ENCODE results near the gene MLH3. TPM values are rescaled to one million over a fixed set of nuclear protein-coding genes. Genes with fewer than 3 reads are reported as not detected.

The MLH3 gene
- total RNA-seq, 1 experiment from 2014 or later, result 18.3 TPM

GRCh38 chr14:74988993-74989392 lies 62.3 kb downstream of the MLH3 start:
- no peak for DNase-seq (ENCODE audit: extremely low read depth, low read depth)

DNA sequence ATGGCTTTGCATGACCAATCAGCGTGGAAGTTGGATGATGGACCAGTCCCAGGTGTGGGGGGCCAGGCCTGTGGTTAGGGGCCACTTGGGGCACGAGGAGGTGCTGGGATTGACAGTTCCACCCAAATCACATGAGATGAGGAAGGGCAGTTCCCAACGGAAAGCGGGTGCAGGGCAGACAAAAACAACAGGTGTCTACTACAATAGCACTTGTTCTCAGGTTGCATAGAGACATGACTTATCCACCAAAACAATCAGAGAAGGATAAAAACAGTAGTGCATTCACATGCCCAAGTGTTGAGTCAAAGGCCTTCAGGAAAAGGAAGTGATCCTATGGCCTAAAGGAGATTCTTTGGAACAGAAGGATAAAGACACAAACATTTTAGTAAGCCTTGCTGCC lies 63.1 kb downstream of the MLH3 start:
- no peak for DNase-seq (ENCODE audit: extremely low read depth, low read depth)

DNA sequence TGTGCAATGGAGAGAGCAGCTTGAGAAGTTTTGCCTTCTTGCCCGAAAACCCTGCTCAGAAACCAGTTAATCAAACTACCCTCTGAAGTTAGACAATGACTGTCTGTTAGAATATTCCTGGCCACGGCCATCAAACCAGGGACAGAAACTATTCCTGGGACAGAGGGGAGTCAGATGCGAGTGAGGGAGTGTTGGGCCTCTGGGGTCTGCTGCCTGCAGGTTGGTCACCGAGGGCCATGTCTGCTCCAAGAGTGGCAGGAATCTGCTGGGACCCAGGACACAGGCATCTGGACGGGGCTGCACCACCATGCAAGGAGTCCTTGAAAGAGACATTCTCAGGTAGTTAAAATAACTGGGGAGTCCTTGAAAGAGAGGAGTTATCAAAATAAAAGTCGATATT lies 65.5 kb downstream of the MLH3 start:
- no peak for DNase-seq (ENCODE audit: extremely low read depth, low read depth)

- DNase-seq (ENCODE audit: extremely low read depth, low read depth), result no peak
Measured at GRCh38 chr14:74985028-74985310, 66.3 kb downstream of the MLH3 start.

DNA sequence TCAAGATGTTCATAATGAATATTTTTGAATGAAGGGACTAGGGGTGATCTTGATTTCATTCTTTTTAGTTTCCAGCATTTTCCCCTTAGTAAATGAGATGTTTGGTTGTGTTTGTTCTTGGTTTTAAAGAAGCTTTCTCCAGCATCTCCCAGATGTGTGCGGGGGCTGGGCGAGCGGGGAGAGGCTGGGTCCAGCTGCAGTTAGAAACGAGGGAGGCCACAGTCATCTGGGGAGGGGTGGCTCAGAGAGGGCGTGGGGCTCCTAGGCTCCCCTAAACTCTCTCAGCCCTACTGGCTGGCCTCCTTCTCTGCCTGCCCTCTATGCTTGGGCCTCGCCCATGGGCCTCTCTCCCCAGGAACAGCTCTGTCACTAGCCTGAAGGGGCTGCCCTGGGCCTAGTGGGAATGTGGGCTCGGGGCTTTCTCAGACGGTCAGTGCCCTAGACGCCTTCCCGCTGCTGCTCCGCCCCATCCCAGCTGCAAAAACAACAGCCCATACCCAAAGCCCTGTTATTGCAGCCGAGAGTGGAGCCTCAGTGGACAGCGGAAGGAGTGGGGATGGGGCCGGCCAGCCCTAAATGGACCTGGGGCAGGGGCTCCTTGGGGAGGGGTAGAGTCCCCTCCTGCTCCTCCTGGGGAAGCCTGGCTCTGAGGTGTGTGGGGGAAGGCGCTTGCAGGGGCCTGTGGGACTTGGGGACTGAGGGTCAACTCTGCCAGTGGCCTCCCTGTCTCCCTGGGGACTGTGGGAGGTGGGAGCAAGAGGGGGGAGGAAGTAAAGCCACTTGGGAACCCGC lies 66.8 kb downstream of the MLH3 start:
- DNase-seq (ENCODE audit: extremely low read depth, low read depth), result no peak

DNA sequence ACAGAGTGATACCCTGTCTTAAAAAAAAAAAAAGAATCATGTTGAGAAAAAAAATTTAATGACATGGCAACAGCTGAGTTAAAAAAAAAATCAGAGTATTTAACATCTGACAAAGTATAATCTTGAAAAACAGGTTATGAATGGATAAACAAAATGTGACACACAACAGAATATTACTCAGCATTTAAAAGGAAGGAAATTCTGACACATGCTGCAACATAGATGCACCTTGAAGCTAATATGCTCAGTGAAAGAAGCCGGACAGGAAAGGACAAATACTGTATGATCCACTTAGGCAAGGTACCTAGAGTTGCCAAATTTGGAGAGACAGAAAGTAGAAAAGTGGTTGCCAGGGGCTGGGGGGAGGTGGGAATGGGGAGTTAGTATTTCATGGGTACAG lies 67.9 kb downstream of the MLH3 start:
- no peak for DNase-seq (ENCODE audit: extremely low read depth, low read depth)

DNA sequence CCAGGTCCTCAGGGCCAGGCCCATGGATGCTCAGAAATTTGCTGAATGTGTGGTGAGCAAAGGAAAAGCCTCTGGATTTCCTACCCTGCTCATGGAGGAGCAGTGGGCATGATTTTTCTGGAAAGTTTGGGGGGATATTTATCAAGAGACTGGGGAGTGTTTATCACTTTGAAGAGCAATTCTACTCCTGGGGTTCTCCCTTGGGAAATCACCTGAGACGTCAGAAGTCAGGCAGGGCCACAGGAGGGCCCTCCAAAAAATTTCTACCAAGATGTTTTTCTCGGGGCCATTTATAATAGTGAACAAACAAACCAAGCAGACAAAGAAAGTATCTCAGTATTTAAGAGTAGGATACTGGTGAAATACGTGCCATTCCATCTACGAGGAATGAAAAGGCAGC lies 68.6 kb downstream of the MLH3 start:
- DNase-seq (ENCODE audit: extremely low read depth, low read depth), result no peak

DNA sequence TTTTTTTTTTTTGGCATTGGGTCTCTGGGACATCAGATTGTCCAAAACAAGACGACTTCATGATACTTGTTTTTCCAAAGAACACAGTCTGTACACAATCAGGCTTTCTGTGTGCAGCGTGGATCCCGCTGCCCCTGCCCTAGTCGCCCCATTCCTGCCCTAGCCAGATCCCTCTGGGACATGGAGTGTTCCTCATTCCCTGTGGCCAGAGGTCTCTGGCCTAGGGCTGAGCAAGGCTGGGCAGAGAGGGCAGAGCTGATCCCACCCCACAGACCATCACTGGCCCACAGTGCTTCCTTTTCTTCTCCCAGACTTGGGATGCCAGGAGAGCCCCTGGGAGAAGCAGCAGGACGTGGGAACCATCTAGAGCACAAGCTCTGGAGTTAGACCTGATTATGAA lies 69.4 kb downstream of the MLH3 start:
- DNase-seq (ENCODE audit: extremely low read depth, low read depth), result no peak

- no peak for DNase-seq (ENCODE audit: extremely low read depth, low read depth)
Measured at GRCh38 chr14:74981462-74981782, 69.8 kb downstream of the MLH3 start.

DNA sequence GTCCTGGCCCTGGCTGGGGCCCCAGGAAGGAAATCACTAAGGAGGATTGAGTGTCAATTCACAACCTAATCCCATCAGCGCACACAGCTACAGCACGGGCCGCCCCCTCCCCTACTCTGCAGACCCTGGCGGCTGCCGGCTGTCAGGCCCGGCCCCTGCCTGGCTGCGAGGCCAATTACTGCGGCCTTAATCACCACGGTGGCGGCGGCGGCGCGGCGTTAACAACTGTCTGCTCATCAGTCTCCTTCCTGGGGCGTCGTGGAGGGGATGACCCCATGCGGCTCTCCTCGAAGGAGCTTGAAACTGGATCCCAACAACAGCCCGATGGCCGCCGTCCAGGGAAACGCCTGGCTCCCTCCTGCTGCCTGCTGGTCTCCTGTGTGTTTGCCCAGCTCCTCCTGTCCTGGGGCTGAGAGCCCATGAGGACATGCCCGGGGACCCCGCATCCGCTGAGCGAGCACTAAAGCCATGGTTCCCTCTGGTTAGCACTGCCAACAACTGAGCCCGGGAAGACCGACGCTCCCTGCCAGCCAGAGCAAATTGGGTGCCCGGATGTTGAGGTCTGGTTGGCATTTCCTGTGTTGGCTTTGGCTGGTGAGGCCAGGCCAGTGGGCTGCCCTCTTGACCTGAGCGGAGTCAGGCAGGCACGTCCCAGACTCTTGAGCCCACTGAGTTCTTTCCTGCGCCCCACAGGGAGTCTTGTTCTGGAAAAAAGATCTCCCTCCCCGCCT lies 70.4 kb downstream of the MLH3 start:
- no peak for DNase-seq (ENCODE audit: extremely low read depth, low read depth)

DNA sequence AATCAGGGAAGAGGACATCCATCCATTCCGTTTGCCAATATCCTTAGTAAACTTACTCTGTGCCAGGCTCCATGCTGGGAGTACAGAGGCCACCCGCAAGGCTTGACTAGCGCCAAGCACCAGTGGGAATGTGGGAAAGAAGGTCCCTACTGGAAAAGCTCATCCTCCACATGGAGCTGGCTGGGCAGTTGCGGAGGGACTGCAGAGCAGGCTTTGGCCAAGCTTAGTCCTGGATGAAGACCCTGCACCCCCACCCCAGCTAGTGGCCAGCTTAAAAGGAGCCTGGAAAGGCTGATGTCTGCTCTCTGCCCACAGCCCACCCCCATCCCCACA lies 70.9 kb downstream of the MLH3 start:
- no peak for DNase-seq (ENCODE audit: extremely low read depth, low read depth)

DNA sequence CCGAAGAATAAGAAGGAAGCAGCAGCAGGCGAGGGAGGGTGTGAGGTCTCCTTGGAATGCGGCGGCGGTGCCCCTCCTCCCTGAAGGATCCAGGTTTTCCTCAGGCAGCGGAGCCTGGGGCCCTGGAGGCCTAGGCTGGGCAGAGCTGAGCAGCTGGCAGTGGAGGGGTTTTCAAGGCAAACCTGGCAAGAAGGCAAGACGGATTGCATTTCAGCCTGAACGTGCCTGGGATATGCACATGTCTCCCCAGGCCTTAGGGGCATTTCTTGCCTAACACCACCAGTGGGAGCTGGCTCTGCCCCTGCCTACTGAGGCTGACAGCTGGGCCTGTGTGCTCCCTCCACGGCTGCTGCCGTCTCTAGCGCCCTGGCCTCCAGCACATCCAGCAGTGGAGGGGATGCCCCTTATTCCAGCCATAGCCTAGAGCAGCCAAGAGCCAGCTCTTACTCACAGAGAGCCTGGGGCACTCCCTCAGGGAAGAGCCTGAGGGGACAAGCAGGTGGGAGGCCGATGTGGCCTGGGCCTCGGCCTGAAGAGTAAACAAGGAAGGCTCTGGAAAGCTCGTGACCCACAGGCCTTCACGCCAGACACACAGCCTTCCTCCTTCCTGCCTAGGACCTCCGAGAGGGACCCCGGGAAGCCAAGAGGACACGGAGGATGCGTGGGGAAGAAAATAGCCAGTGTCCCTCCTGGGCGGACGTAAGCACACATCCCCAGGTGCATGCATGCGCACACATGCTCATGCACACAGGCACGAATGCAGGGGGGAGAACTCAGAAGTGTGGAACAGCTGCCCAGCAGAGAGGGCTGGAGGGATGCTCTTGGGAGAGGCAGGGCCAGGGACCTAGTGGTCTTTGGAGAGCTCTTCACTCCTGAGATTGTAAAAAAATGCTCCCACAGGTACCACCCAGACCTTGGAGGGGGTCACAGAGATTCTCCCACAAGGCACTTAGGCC lies 71.5 kb downstream of the MLH3 start:
- DNase-seq (ENCODE audit: extremely low read depth, low read depth), result no peak

- DNase-seq (ENCODE audit: extremely low read depth, low read depth), result no peak
Measured at GRCh38 chr14:74979029-74979428, 72.2 kb downstream of the MLH3 start.

- DNase-seq (ENCODE audit: extremely low read depth, low read depth), result no peak
Measured at GRCh38 chr14:74978416-74978947, 72.8 kb downstream of the MLH3 start.

- DNase-seq (ENCODE audit: extremely low read depth, low read depth), result no peak
Measured at GRCh38 chr14:74977901-74978385, 73.3 kb downstream of the MLH3 start.

DNA sequence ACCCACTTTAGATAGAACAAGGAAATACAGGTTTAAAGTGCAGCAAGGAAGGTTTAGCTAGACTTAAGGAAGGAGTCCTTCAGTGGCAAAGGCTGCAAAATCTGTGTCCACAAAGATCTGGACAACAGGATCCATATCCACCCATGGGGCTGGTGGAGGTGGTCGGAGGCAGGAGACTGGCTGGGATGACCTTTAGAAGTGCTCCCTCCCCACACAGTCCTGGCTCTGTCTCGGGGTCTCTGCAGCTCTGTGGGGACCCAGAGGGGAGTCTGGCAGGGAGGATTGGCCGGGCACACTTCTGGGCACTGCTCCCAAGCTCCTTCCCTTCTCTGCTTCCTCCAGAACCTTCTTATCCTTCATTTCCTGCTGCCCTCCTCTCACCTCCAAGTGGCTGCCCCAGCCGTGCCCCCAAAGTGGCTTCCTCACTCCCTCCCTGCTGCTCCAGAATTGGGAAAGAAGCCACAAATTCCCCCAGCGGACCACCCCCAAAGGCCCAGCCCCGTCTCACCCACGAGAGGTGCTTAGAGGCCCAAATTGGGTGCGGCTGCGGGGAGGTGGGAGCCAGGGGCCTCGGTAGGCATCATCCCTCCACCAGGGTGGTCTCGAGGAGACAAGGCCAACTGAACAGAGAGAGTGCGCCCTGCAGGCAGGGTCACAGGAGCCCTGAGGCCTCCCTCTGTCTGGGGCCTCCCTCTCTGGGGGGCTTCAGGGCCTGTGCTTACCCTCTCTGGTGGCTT lies 73.9 kb downstream of the MLH3 start:
- no peak for DNase-seq (ENCODE audit: extremely low read depth, low read depth)

- DNase-seq (ENCODE audit: extremely low read depth, low read depth), result no peak
Measured at GRCh38 chr14:74976264-74977113, 74.8 kb downstream of the MLH3 start.

DNA sequence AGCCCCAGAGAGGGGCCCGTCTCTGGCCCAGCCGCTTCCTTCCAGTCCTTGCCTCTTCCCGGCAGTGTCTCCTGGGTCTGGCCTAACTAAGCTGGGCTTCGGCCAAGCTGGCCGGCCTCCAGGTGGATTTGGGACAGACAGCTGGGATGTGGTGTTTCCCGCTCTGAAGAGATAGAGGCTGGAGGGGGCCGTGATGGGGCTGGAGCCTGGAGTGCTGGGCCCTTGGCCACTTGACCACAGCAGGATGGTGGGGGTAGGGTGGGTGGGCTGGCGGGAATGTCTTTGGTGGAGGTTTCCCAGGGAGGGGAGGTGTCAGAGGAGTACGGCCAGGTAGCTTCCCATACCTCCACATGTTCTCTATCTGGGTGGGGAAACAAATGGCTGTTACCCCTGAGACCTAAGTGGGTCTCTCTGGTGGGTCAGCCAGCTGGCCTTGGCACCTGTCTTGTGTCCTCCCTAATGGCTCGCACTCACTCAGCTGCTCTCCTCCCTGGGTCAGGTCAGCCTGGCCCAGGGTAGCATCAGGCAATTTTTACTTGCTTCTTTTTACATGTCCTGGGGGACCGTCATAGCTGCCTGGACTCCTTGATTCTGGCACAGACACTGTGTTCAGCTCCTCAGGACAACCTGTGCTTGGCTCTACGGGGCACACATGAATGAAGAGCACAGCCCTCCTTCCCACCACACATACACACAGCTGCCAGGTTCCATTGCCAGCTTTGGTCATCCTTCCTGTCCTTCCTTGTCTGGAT lies 76.0 kb downstream of the MLH3 start:
- DNase-seq (ENCODE audit: extremely low read depth, low read depth), result no peak

All from NCI-H460 (cell line).